ENCODE results near the gene CNIH3. TPM values are rescaled to one million over a fixed set of nuclear protein-coding genes. Genes with fewer than 3 reads are reported as not detected.

CNIH3 gene
- total RNA-seq, 1 experiment from 2014 or later: 1.8 TPM

DNA sequence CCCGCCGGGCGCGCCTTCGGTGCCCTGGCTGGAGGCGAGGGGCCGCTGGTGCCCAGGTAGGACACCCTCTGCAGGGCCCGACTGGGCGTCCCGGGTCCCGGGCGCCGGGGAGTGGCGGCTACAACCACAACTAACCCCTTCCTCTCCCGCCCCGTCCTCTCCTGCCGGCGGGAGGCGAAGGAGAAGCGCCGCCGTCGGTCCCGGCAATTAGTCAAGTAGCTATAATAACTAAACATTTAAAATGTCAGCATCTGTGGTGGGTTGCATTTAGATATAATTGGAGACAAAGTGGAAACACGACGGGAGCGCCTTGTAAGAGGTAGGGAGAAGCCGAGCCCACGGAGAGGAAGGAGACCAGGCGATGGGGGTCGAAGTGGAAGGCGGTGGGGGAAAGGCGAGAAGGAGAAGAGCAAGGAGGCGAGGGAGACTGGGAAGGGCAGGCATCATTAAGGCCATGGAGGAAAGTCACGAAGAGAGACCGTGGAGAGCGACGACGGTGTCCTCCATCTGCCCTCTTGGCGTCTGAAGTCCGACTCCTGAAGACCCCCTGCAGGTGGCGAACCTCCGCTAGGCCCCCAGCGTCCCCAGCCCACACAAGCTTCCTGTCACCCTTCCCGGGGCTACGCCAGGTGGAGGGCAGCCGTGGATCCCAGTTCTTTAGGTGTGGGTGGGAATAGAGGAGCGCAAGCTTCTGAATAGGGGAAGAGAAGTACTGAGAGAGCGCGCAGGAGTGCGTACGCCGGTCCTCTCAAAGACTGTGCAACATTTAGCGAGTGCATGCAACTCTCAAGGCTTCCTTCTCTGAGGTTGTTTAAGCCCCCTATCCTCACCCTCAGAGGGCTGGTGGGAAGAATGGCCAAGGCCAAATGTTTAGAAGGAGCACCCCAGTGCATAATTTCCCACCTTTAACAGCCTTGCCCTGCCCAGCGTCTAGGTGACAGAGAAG, 1.6 kb downstream of the CNIH3 start:
- Histone ChIP-seq H3K4me2 (ENCODE audit: low read length) (no peak overlapping the region), H3K27ac (ENCODE audit: low read depth, low read length) (no peak overlapping the region), H4K20me1 (ENCODE audit: insufficient read depth) (no peaks in the 10 kb centered on the region), H3K9me3 (ENCODE audit: control insufficient read depth in 1 of 2, insufficient read depth in 1 of 2, low read depth in 1 of 2, low read length in 2 of 2) (no peaks in the 10 kb centered on the region), H3K27me3 (ENCODE audit: insufficient read depth, low read length) (peaks cover 11% of the 10 kb centered on the region; the same call in 1 of the 2 replicates), H3K9me2 (ENCODE audit: insufficient read depth) (no peaks in the 10 kb centered on the region), H3K4me3 (replicated peaks in 1 of 2; ENCODE audit: low read depth in 1 of 2, low read length in 2 of 2) (no peak overlapping the region), H3K36me3 (ENCODE audit: control insufficient read depth in 1 of 2, insufficient read depth in 2 of 2, low read length in 2 of 2) (no peaks in the 10 kb centered on the region), H2AFZ (ENCODE audit: low read depth, low read length, poor library complexity, severe bottlenecking) (no peak overlapping the region), H3K4me1 (ENCODE audit: control insufficient read depth in 1 of 2, insufficient read depth in 2 of 2, low read length in 2 of 2) (no peaks in the 10 kb centered on the region), H3K79me2 (ENCODE audit: insufficient read depth, low read length) (no peaks in the 10 kb centered on the region), H3K9ac (ENCODE audit: low read length) (no peak overlapping the region)
- ChIA-PET CTCF (no interaction called here), POLR2A (no interaction called here), RAD21 (ENCODE audit: low non-redundant PET in 1 of 2, low total read pairs in 2 of 2, uncharacterized antibody in 2 of 2, unreplicated experiment in 2 of 2) (no interaction called here)
- ATAC-seq (no peak), DNase-seq (ENCODE audit: low read depth, low spot score) (no peak)
- TF ChIP-seq, protein P1, sequence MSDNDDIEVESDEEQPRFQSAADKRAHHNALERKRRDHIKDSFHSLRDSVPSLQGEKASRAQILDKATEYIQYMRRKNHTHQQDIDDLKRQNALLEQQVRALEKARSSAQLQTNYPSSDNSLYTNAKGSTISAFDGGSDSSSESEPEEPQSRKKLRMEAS (IDR thresholded peaks at IDR 0.05): no peak
- TF ChIP-seq SIN3A (IDR thresholded peaks at IDR 0.05; ENCODE audit: low read depth) (no peak), ELF1 (IDR thresholded peaks at IDR 0.05; ENCODE audit: borderline replicate concordance, low read depth) (no peak), RAD21 (IDR thresholded peaks at IDR 0.05; ENCODE audit: low read depth) (no peak), CEBPB (IDR thresholded peaks at IDR 0.05; ENCODE audit: low read depth) (no peak)
- TF ChIP-seq, protein P2, sequence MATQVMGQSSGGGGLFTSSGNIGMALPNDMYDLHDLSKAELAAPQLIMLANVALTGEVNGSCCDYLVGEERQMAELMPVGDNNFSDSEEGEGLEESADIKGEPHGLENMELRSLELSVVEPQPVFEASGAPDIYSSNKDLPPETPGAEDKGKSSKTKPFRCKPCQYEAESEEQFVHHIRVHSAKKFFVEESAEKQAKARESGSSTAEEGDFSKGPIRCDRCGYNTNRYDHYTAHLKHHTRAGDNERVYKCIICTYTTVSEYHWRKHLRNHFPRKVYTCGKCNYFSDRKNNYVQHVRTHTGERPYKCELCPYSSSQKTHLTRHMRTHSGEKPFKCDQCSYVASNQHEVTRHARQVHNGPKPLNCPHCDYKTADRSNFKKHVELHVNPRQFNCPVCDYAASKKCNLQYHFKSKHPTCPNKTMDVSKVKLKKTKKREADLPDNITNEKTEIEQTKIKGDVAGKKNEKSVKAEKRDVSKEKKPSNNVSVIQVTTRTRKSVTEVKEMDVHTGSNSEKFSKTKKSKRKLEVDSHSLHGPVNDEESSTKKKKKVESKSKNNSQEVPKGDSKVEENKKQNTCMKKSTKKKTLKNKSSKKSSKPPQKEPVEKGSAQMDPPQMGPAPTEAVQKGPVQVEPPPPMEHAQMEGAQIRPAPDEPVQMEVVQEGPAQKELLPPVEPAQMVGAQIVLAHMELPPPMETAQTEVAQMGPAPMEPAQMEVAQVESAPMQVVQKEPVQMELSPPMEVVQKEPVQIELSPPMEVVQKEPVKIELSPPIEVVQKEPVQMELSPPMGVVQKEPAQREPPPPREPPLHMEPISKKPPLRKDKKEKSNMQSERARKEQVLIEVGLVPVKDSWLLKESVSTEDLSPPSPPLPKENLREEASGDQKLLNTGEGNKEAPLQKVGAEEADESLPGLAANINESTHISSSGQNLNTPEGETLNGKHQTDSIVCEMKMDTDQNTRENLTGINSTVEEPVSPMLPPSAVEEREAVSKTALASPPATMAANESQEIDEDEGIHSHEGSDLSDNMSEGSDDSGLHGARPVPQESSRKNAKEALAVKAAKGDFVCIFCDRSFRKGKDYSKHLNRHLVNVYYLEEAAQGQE (IDR thresholded peaks at IDR 0.05; ENCODE audit: low read depth): no peak
- TF ChIP-seq, protein P3, sequence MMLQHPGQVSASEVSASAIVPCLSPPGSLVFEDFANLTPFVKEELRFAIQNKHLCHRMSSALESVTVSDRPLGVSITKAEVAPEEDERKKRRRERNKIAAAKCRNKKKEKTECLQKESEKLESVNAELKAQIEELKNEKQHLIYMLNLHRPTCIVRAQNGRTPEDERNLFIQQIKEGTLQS (IDR thresholded peaks at IDR 0.05): no peak
- TF ChIP-seq, protein P4, sequence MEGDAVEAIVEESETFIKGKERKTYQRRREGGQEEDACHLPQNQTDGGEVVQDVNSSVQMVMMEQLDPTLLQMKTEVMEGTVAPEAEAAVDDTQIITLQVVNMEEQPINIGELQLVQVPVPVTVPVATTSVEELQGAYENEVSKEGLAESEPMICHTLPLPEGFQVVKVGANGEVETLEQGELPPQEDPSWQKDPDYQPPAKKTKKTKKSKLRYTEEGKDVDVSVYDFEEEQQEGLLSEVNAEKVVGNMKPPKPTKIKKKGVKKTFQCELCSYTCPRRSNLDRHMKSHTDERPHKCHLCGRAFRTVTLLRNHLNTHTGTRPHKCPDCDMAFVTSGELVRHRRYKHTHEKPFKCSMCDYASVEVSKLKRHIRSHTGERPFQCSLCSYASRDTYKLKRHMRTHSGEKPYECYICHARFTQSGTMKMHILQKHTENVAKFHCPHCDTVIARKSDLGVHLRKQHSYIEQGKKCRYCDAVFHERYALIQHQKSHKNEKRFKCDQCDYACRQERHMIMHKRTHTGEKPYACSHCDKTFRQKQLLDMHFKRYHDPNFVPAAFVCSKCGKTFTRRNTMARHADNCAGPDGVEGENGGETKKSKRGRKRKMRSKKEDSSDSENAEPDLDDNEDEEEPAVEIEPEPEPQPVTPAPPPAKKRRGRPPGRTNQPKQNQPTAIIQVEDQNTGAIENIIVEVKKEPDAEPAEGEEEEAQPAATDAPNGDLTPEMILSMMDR (IDR thresholded peaks at IDR 0.05 in 2 of 3, conservative IDR thresholded peaks at IDR 0.05 in 1 of 3; ENCODE audit: borderline replicate concordance in 1 of 3, insufficient read depth in 1 of 3, low read depth in 2 of 3, low read length in 2 of 3): no peak
- TF ChIP-seq, protein P5, sequence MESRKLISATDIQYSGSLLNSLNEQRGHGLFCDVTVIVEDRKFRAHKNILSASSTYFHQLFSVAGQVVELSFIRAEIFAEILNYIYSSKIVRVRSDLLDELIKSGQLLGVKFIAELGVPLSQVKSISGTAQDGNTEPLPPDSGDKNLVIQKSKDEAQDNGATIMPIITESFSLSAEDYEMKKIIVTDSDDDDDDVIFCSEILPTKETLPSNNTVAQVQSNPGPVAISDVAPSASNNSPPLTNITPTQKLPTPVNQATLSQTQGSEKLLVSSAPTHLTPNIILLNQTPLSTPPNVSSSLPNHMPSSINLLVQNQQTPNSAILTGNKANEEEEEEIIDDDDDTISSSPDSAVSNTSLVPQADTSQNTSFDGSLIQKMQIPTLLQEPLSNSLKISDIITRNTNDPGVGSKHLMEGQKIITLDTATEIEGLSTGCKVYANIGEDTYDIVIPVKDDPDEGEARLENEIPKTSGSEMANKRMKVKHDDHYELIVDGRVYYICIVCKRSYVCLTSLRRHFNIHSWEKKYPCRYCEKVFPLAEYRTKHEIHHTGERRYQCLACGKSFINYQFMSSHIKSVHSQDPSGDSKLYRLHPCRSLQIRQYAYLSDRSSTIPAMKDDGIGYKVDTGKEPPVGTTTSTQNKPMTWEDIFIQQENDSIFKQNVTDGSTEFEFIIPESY (IDR thresholded peaks at IDR 0.05; ENCODE audit: extremely low read depth, insufficient replicate concordance, low read length): no peak
- no TSS peak for BruUV-seq (replicated peaks)
- intact Hi-C loops (cut with micrococcal nuclease): no loop called here

Data from HCT116 (cell line).